Measurements from ENCODE around the gene MED10.

- TF ChIP-seq CTCF (IDR thresholded peaks at IDR 0.05; ENCODE audit: low read length) (no peak), EZH2 (optimal IDR thresholded peaks at IDR 0.05; ENCODE audit: low read depth, low read length) (no peak), EZH2phosphoT487 (IDR thresholded peaks at IDR 0.05; ENCODE audit: low read length) (no peak)
Observed at GRCh38 chr5:6424700-6425099, 46.4 kb upstream of the MED10 start.

Data from MM.1S (cell line).